Activated naive CD4-positive, alpha-beta T cell treated with anti-CD3 and anti-CD28 coated beads for 36 hours (primary cell): ENCODE data around the gene CMTM7. TPM values are rescaled to one million over a fixed set of nuclear protein-coding genes. Genes with fewer than 3 reads are reported as not detected.
A peak's percentile ranks its signal among the peaks of the same experiment; 100 is the strongest.

Source experiments
- CTCF ChIA-PET: fragments of 350-600 bp; sonication (Branson Sonifier 250); formaldehyde crosslinking; loops from one replicate; lab custom pipeline; 2021; ENCODE audit warnings: antibody characterized with exemption; lab: Charles Lee
- DNase-seq: peaks from one replicate; pipeline ENCODE4 v3.0.0-alpha.2; 2020
- H3K27ac Mint-ChIP-seq: one replicate; pipeline ENCODE4 v1.8.0; 2021; ENCODE audit warnings: mild to moderate bottlenecking, mixed read lengths
- H3K27me3 Mint-ChIP-seq: one replicate; pipeline ENCODE4 v1.8.0; 2021; ENCODE audit warnings: low read depth, mixed read lengths
- H3K36me3 Mint-ChIP-seq: one replicate; pipeline ENCODE4 v1.8.0; 2021; ENCODE audit warnings: low read depth, mixed read lengths
- H3K4me1 Mint-ChIP-seq: one replicate; pipeline ENCODE4 v1.8.0; 2021; ENCODE audit warnings: low read depth, mixed read lengths
- H3K4me3 Mint-ChIP-seq: one replicate; pipeline ENCODE4 v1.8.0; 2021; ENCODE audit warnings: mild to moderate bottlenecking, moderate library complexity, mixed read lengths
- H3K9me3 Mint-ChIP-seq: one replicate; pipeline ENCODE4 v1.8.0; 2021; ENCODE audit warnings: mixed read lengths
- intact Hi-C: fragments of 100-400 bp; cut with micrococcal nuclease; formaldehyde crosslinking; loops from one replicate; pipeline ENCODE4 v1.15.1; 2023
- total RNA-seq, 2 experiments: library from RNA; stranded (reverse); gene quantifications; one replicate each; pipeline ENCODE4 v1.2.3, GENCODE V29; 2021

The CMTM7 gene
- total RNA-seq, 2 experiments from 2014 or later = 59.1 to 60.2 TPM

DNA sequence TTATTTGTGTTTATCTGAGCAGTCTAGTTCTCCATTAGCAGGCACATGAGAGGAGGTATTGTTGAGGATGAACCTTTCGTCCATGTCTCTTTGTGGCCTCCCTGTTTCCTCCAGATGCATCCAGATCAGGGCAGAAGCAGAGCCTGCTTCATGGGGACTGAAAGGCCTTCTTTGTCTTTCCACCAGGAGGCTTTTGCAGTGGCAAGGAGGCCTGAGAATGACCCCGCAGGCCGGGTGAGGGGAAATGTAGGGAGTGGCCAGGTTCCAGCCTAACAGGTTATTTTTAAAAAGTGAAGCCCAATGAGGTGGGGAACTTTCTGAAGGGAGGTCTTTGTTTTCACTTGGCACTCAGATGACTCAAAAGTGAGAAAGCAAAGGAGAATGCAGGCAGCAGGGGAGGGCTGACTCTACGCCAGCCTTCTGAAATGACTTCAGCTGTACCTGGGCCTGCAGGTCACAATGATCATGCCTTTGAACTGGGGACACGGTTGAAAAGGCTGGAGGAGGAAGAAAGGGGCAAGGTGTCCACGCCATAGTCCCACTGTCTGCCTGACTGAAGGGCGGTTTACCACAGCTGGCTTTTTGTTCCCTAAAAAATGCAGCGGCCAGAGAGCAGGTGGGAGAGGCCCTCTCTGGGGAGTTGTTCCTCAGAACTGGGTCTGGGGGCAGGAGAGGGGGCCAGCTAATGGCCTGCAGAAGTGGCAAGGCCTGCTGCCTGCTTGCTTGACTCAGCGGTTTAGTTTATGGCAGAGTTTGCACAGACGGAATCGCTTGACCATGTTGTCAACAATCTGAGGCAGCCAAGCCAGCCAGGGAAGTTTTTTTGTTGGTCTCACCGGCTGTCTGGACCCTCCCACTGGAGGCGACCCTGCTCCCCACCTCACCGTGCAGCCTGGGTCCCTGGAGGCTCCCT lies 28.7 kb downstream of the CMTM7 start:
- intact Hi-C loops = loop anchor here (1.0 to 10.0 kb wide), 5 partner anchors 13 to 886 kb away; partner anchors contain the start of gene STT3B
- Mint-ChIP-seq H3K36me3 (peaks cover 1% of the 10 kb centered on the region), H3K27me3 (no peaks in the 10 kb centered on the region), H3K27ac (peak overlapping the region; percentile 94), H3K4me1 (peaks cover 92% of the 10 kb centered on the region), H3K4me3 (peak overlapping the region; percentile 66), H3K9me3 (no peaks in the 10 kb centered on the region)
- CTCF ChIA-PET = interaction anchor here (0.8 to 6.5 kb wide), 6 partner anchors 9 to 177 kb away, joined by 3 to 36 read pairs (median 4); no protein-coding TSS in a partner anchor
- peak; percentile 81 for DNase-seq

DNA sequence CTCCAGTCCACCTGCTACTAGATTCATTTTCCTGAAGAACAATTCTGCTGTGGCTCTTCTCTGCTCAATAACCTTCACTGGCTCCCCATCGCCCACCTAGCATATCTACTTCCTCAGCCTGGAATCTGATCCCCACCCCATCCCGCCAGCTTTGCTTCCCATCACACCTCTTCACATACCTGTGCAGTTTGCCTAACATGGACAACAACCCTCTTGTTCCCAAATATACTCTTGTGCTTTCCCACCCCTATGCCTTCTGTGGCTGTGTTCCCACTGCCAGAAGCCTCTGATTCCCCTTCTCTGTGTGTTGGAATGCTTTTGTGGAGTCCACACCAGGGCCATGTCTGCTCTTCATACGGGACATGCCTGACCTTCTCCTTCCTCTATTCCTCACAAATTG lies 29.5 kb downstream of the CMTM7 start:
- peak overlapping the region; percentile 94 for H3K27ac Mint-ChIP-seq
- H3K9me3 Mint-ChIP-seq = no peaks in the 10 kb centered on the region
- intact Hi-C loops = loop anchor here (5.0 to 10.0 kb wide), 2 partner anchors 641 to 886 kb away; partner anchors contain the start of gene STT3B
- peaks cover 1% of the 10 kb centered on the region for H3K36me3 Mint-ChIP-seq
- H3K4me1 Mint-ChIP-seq = peaks cover 92% of the 10 kb centered on the region
- DNase-seq = no peak
- CTCF ChIA-PET = interaction anchor here (0.6 to 6.5 kb wide), 5 partner anchors 8 to 178 kb away, joined by 3 to 36 read pairs (median 4); no protein-coding TSS in a partner anchor
- peak overlapping the region; percentile 66 for H3K4me3 Mint-ChIP-seq
- no peaks in the 10 kb centered on the region for H3K27me3 Mint-ChIP-seq

DNA sequence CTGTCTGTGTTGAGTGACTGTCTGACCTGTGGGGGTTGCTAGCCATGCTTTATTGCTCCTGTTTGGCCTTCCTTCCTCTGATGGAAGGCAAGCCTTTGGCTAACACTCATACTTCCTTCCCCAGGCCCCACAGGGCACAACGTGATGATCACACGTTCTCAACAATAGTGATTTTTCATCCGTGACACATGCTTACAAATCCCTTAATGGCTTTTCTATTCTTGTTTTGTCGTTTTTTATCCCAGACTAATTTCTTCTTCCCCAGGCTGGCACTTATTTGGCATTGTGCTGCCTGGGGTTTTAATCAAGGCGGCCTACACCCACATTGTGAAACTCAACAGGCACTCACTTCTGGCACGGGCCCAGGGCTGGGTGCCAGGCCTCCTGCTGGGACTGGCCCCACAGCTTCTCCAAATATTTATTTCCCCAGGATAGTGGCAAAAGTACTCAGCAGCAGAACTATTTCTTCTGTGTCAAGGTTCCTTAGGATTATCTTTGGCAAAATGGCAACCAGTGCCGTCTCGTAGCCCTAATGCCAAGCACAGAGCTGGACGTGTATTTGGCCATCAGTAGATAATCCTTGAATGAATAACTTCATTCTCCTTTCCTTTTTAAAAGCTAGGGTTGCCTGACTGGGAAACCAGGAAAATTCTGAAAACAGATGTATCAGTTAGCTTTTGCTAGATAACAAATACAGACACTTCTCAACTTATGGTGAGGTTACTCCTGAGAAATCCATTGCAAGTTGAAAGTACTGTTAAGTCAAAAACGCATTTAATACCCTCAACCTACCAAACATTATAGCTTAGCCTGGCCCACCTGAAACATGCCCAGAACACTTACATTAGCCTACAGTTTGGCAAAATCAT lies 30.6 kb downstream of the CMTM7 start:
- H3K9me3 Mint-ChIP-seq = no peaks in the 10 kb centered on the region
- no peaks in the 10 kb centered on the region for H3K27me3 Mint-ChIP-seq
- CTCF ChIA-PET = interaction anchor here (0.6 to 6.5 kb wide), 3 partner anchors 7 to 179 kb away, joined by 3 to 36 read pairs (median 5); no protein-coding TSS in a partner anchor
- peaks cover 89% of the 10 kb centered on the region for H3K4me1 Mint-ChIP-seq
- H3K36me3 Mint-ChIP-seq = peaks cover 1% of the 10 kb centered on the region
- peak overlapping the region; percentile 94 for H3K27ac Mint-ChIP-seq
- no peak overlapping the region for H3K4me3 Mint-ChIP-seq
- DNase-seq = no peak
- intact Hi-C loops = loop anchor here (5.0 to 10.0 kb wide), 2 partner anchors 640 to 887 kb away; partner anchors contain the start of gene STT3B

DNA sequence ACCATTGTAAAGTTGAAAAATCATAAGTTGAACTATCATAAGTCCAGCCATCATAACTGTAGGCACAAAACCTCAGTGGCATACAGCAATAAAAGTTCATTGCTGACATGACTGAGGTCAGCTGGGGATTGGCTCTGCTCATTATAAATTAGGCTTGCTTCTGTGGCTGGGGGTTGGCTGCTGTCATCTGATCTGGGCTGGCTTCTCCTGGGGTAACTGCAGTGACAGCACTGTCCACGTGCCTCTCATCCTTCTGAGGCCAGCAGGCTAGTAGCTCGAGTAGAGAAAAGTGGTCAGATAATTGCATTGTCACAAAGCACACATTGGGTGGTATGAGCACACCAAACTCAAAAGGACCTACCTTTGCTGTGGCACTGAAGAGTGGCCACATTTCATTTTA lies 31.3 kb downstream of the CMTM7 start:
- Mint-ChIP-seq H3K36me3 (peaks cover 1% of the 10 kb centered on the region), H3K27ac (peak overlapping the region; percentile 86), H3K9me3 (no peaks in the 10 kb centered on the region), H3K27me3 (no peaks in the 10 kb centered on the region), H3K4me3 (no peak overlapping the region), H3K4me1 (peaks cover 88% of the 10 kb centered on the region)
- no peak for DNase-seq
- CTCF ChIA-PET = interaction anchor here (1.2 to 6.5 kb wide), 3 partner anchors 10 to 48 kb away, joined by 6 to 36 read pairs (median 10); no protein-coding TSS in a partner anchor
- intact Hi-C loops = loop anchor here (5.0 to 10.0 kb wide), 2 partner anchors 639 to 888 kb away; partner anchors contain the start of gene STT3B

DNA sequence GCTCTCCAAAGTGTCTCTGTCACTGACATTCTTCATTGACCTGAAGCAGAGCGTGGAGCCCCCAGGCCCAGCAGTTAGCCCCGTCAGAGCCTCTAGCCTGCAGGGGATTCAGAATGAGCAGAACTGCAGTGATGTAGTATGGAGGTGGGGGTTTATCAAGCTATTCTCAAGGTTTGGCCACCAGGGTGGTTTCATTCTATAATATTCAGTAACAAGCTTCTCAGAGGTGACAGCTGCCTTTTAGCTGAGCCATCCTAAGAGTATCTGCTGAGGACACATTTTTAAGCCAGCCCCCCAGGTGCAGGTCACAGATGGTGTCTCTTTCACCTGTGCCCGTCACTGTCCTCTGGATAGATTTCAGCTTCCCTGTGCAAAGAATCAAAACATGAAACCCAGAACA lies 31.9 kb downstream of the CMTM7 start:
- Mint-ChIP-seq H3K4me3 (peak overlapping the region; percentile 54), H3K4me1 (peaks cover 88% of the 10 kb centered on the region), H3K27me3 (no peaks in the 10 kb centered on the region), H3K36me3 (peaks cover 1% of the 10 kb centered on the region), H3K27ac (peak overlapping the region; percentile 86), H3K9me3 (no peaks in the 10 kb centered on the region)
- intact Hi-C loops = loop anchor here (5.0 to 10.0 kb wide), 2 partner anchors 639 to 889 kb away; partner anchors contain the start of gene STT3B
- CTCF ChIA-PET = interaction anchor here (1.2 to 6.5 kb wide), 3 partner anchors 9 to 48 kb away, joined by 6 to 36 read pairs (median 10); no protein-coding TSS in a partner anchor
- peak; percentile 32 for DNase-seq

DNA sequence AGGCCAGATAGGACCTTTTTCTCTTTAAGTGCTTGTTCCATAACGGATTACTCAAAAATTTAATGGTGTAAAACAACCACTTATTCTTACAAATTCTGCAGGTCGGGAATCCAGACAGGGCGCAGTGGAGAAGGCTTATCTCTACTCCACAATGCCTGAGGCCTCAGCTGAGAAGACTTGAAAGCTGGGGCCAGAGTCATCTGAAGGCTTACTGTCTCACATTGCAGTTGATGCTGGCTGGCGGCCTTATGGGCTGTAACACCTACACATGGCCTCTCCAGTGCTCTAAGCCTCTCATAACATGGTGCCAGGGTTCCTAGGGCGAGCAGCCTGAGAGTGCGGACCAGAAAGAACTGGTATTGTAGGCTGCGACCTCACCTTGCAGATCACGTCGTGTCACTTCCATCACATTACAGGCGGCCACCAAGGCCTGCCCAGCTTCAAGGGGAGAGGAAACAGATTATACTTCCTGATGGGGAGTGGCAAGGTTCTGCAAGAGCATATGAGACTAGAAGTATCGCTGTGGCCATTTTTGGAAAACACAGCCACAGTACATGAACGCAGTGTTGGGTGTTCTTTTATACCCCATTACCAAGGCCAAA lies 32.4 kb downstream of the CMTM7 start:
- DNase-seq = peak; percentile 48
- CTCF ChIA-PET = interaction anchor here (0.6 to 6.5 kb wide), 4 partner anchors 9 to 49 kb away, joined by 3 to 36 read pairs (median 8); no protein-coding TSS in a partner anchor
- peaks cover 88% of the 10 kb centered on the region for H3K4me1 Mint-ChIP-seq
- peaks cover under 1% of the 10 kb centered on the region for H3K36me3 Mint-ChIP-seq
- intact Hi-C loops = loop anchor here (1.0 to 10.0 kb wide), 3 partner anchors 8 to 889 kb away; partner anchors contain the start of gene STT3B
- peak overlapping the region; percentile 86 for H3K27ac Mint-ChIP-seq
- H3K4me3 Mint-ChIP-seq = peak overlapping the region; percentile 54
- H3K27me3 Mint-ChIP-seq = no peaks in the 10 kb centered on the region
- H3K9me3 Mint-ChIP-seq = no peaks in the 10 kb centered on the region

DNA sequence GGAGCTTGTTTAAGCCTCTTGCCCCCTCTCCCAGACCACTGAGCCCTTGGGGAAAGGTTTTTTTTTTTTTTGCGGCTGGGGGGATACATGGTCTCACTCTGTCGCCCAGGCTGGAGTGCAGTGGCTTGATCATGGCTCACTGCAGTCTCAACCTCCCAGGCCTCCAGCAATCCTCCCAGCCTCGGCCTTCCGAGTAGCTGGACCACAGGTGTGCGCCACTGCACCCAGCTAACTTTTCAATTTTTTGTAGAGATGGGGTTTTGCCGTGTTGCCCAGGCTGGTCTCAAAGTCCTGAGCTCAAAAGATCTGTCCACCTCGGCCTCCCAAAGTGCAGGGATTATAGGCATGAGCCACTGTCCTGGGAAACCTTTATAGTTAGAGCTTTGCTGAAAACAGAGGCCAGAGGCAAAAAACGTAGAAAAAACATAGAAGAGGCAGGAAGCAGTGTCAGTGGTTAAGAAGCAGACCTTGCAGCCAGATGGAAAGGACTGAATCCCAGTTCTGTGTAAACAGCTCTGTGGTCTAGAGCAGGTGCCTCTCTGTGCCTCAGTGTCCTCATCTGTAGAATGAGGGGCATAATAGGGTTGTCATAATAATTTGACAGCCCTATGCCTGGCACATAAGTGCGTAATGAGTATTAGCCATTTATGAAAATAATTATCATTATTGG lies 33.1 kb downstream of the CMTM7 start:
- intact Hi-C loops = loop anchor here (1.0 to 10.0 kb wide), 3 partner anchors 8 to 890 kb away; partner anchors contain the start of gene STT3B
- H3K9me3 Mint-ChIP-seq = no peaks in the 10 kb centered on the region
- CTCF ChIA-PET = interaction anchor here (0.6 to 6.5 kb wide), 4 partner anchors 26 to 50 kb away, joined by 3 to 36 read pairs (median 6); no protein-coding TSS in a partner anchor
- no peaks in the 10 kb centered on the region for H3K36me3 Mint-ChIP-seq
- peaks cover 88% of the 10 kb centered on the region for H3K4me1 Mint-ChIP-seq
- peak overlapping the region; percentile 86 for H3K27ac Mint-ChIP-seq
- no peaks in the 10 kb centered on the region for H3K27me3 Mint-ChIP-seq
- H3K4me3 Mint-ChIP-seq = peak overlapping the region; percentile 54
- no peak for DNase-seq

DNA sequence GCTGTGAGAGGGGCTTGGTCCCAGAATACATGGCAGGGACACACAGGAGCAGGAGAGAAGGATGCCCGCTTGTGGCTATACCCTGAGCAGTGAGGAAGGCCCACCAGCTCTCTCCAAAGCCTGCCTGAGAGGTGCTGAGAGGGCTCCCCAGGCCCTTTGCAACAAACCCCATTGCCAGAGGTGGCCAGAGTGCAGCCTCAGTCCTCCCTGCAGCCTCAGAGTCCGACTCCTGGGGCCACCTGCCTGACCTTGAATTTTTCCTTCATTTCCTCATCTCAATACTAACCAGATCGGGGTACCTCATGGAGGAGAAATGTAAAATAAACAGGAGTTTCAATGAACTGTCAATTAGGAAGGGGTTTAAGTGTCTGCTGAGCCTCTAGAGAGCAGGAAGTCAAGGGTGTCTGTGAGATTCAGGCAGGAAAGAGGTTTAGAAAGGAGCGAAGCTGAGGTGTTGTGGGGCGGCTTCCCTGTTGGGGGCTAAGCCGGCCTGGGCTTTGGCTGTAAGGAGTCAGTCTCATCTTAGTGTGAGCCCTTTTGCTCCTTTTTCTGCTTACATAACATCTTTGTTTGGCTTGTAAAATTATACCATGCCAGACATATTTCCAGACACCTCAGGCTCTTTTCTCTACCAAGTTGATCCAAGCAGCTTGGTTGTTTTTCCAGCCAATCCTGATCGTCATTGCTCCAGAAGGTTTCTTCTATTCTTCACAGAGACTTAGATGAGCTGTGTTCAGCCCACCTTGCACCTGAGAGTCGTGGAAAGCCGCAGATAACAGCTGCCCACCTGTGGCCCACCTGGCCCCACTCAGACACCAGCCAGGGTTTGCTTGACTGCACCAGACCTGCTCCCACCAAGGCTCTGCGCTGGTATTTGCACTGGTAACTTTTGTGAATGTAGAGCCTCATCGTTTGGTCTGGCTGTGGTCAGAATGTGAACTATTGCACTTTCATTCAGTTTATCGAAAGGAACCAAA lies 36.7 kb downstream of the CMTM7 start:
- peak overlapping the region; percentile 99 for H3K27ac Mint-ChIP-seq
- H3K27me3 Mint-ChIP-seq = no peaks in the 10 kb centered on the region
- no peak for DNase-seq
- intact Hi-C loops = loop anchor here (10.0 kb wide), 1 partner anchor 894 kb away; the partner anchor contains the start of gene STT3B
- H3K4me3 Mint-ChIP-seq = peak overlapping the region; percentile 67
- CTCF ChIA-PET = interaction anchor here (0.5 to 1.7 kb wide), 7 partner anchors 9 to 118 kb away, joined by 3 to 9 read pairs (median 4); no protein-coding TSS in a partner anchor
- H3K9me3 Mint-ChIP-seq = no peaks in the 10 kb centered on the region
- H3K36me3 Mint-ChIP-seq = peaks cover 5% of the 10 kb centered on the region
- peaks cover 89% of the 10 kb centered on the region for H3K4me1 Mint-ChIP-seq

DNA sequence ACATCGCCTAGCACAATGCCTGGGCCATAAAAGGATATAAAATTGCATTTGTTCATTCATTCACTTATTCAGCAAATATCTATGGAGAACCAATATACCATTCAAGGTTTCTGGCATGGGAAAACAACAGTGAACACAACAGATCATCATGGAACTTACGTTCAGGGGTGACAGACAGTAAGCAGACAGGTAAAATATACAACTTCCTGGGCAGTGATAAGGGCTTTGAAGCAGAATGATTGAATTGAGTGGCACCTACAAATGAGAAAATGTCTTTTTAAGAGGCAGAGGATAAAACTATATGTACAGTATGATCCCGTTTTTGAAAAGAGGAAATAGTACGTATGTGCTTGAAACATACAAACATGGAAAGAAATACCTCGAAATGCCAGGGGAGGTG lies 39.2 kb downstream of the CMTM7 start:
- Mint-ChIP-seq H3K4me1 (peaks cover 80% of the 10 kb centered on the region), H3K4me3 (peak overlapping the region; percentile 47), H3K9me3 (no peaks in the 10 kb centered on the region), H3K27me3 (no peaks in the 10 kb centered on the region), H3K27ac (peak overlapping the region; percentile 99), H3K36me3 (peaks cover 5% of the 10 kb centered on the region)
- DNase-seq = no peak
- intact Hi-C loops = no loop called here
- CTCF ChIA-PET = no interaction called here

DNA sequence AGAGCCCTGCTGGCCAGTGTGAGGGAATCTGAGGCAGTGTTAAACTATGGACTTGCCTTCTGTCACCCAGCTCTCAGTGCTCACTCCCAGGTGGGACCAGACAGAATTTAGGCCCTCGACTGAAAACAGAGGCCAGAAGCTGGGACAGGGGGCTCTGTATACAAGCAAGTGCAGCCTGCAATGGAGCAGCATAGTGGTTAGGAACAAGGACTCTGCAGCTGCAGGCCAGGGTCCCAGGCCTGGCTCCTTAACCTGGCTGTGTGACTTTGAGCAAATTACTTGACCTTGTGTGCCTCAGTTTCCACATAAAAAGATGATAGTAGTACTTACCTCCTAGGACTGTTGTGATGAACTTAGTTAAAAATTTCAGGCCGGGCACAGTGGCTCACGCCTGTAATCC lies 39.8 kb downstream of the CMTM7 start:
- H3K4me1 Mint-ChIP-seq = peaks cover 83% of the 10 kb centered on the region
- intact Hi-C loops = no loop called here
- DNase-seq = no peak
- H3K9me3 Mint-ChIP-seq = no peaks in the 10 kb centered on the region
- H3K4me3 Mint-ChIP-seq = peak overlapping the region; percentile 47
- peaks cover 5% of the 10 kb centered on the region for H3K36me3 Mint-ChIP-seq
- H3K27ac Mint-ChIP-seq = peak overlapping the region; percentile 99
- CTCF ChIA-PET = interaction anchor here (2.5 to 2.7 kb wide), 2 partner anchors 16 to 37 kb away, joined by 11 to 15 read pairs; no protein-coding TSS in a partner anchor
- H3K27me3 Mint-ChIP-seq = no peaks in the 10 kb centered on the region
